ENCODE results near the gene SEMA3F.

Gene SEMA3F

GRCh38 chr3:50173685-50174516, 18.8 kb downstream of the SEMA3F start:
- no peak for DNase-seq

- DNase-seq = no peak
These were observed 19.4 kb downstream of the SEMA3F start for GRCh38 chr3:50174517-50174895.

GRCh38 chr3:50174947-50175524, 19.9 kb downstream of the SEMA3F start:
- DNase-seq = no peak

- DNase-seq = no peak
These were observed 22.2 kb downstream of the SEMA3F start for GRCh38 chr3:50177346-50177745.

GRCh38 chr3:50179710-50180109, 24.6 kb downstream of the SEMA3F start:
- no peak for DNase-seq

- no peak for DNase-seq
These were observed 26.9 kb downstream of the SEMA3F start for GRCh38 chr3:50181985-50182384.

GRCh38 chr3:50182533-50183099, 27.5 kb downstream of the SEMA3F start:
- no peak for DNase-seq

GRCh38 chr3:50183755-50184154, 28.6 kb downstream of the SEMA3F start:
- no peak for DNase-seq

- no peak for DNase-seq
These were observed 29.3 kb downstream of the SEMA3F start for GRCh38 chr3:50184242-50184978.

GRCh38 chr3:50185230-50185629, 30.1 kb downstream of the SEMA3F start:
- DNase-seq = no peak

- DNase-seq = no peak
These were observed 31.0 kb downstream of the SEMA3F start for GRCh38 chr3:50186096-50186495.

- no peak for DNase-seq
These were observed 32.6 kb downstream of the SEMA3F start for GRCh38 chr3:50187750-50188149.

- DNase-seq = peak; percentile 19
These were observed 34.1 kb downstream of the SEMA3F start for GRCh38 chr3:50189274-50189673.

GRCh38 chr3:50189989-50190388, 34.9 kb downstream of the SEMA3F start:
- no peak for DNase-seq

GRCh38 chr3:50190936-50191660, 36.0 kb downstream of the SEMA3F start, which contains the start of gene GNAT1:
Gene GNAT1 (plus strand): TSS chr3:50191610. CDS start chr3:50191726, 116 bp downstream.
- DNase-seq = no peak

GRCh38 chr3:50192124-50192523, 37.0 kb downstream of the SEMA3F start:
- no peak for DNase-seq

- DNase-seq = peak; percentile 87
These were observed 37.6 kb downstream of the SEMA3F start for GRCh38 chr3:50192689-50193141.

GRCh38 chr3:50193286-50193685, 38.2 kb downstream of the SEMA3F start:
- no peak for DNase-seq

- no peak for DNase-seq
These were observed 38.6 kb downstream of the SEMA3F start for GRCh38 chr3:50193746-50194127.

- peak; percentile 88 for DNase-seq
These were observed 39.2 kb downstream of the SEMA3F start for GRCh38 chr3:50194128-50194902.

- DNase-seq = peak; percentile 62
These were observed 39.9 kb downstream of the SEMA3F start for GRCh38 chr3:50194903-50195500.
